HEK293 (cell line): ENCODE data around the gene TMEM151A.

ENCODE experiments used
- GFI1B ChIP-seq: fragments of 450-650 bp; formaldehyde crosslinking; IDR thresholded peaks from 2 replicates; pipeline ENCODE4 v1.5.1; 2016; ENCODE audit warnings: missing biosample characterization, missing genetic modification characterization
- GLIS2 ChIP-seq: fragments of 450-650 bp; formaldehyde crosslinking; IDR thresholded peaks from 2 replicates; pipeline ENCODE4 v1.5.1; 2016; ENCODE audit warnings: missing biosample characterization, missing genetic modification characterization
- IKZF3 ChIP-seq: fragments of 450-650 bp; IDR thresholded peaks from 2 replicates; pipeline ENCODE4 v1.5.0; 2018; ENCODE audit warnings: missing biosample characterization, mild to moderate bottlenecking, missing genetic modification characterization, moderate library complexity
- KLF16 ChIP-seq: fragments of 450-650 bp; formaldehyde crosslinking; IDR thresholded peaks from 2 replicates; pipeline ENCODE4 v1.5.1; 2017; ENCODE audit warnings: missing biosample characterization, missing genetic modification characterization
- KLF17 ChIP-seq: fragments of 450-650 bp; formaldehyde crosslinking; IDR thresholded peaks from 2 replicates; pipeline ENCODE4 v1.5.1; 2016; ENCODE audit warnings: missing biosample characterization, missing genetic modification characterization
- KLF7 ChIP-seq: fragments of 450-650 bp; formaldehyde crosslinking; IDR thresholded peaks from 2 replicates; pipeline ENCODE4 v1.5.1; 2016; ENCODE audit warnings: missing biosample characterization, missing genetic modification characterization, borderline replicate concordance
- SP7 ChIP-seq: fragments of 450-650 bp; formaldehyde crosslinking; IDR thresholded peaks from 2 replicates; pipeline ENCODE4 v1.5.1; 2016; ENCODE audit warnings: missing biosample characterization, missing genetic modification characterization
- ZBTB1 ChIP-seq: fragments of 450-650 bp; formaldehyde crosslinking; IDR thresholded peaks from 2 replicates; pipeline ENCODE4 v1.5.1; 2016; ENCODE audit warnings: missing biosample characterization, missing genetic modification characterization
- ZBTB17 ChIP-seq: fragments of 450-650 bp; formaldehyde crosslinking; IDR thresholded peaks from 2 replicates; pipeline ENCODE4 v1.5.1; 2016; ENCODE audit warnings: missing biosample characterization, missing genetic modification characterization
- ZBTB20 ChIP-seq: fragments of 450-650 bp; formaldehyde crosslinking; IDR thresholded peaks from 2 replicates; pipeline ENCODE4 v1.5.1; 2016; ENCODE audit warnings: missing biosample characterization, missing genetic modification characterization
- ZBTB6 ChIP-seq: fragments of 450-650 bp; formaldehyde crosslinking; IDR thresholded peaks from 2 replicates; pipeline ENCODE4 v1.5.1; 2017; ENCODE audit warnings: missing biosample characterization, missing genetic modification characterization
- ZIC2 ChIP-seq: fragments of 450-650 bp; formaldehyde crosslinking; IDR thresholded peaks from 2 replicates; pipeline ENCODE4 v1.5.1; 2016; ENCODE audit warnings: missing biosample characterization, missing genetic modification characterization
- ZNF148 ChIP-seq: fragments of 450-650 bp; formaldehyde crosslinking; IDR thresholded peaks from 2 replicates; pipeline ENCODE4 v1.5.0; 2017; ENCODE audit warnings: missing biosample characterization, missing genetic modification characterization, borderline replicate concordance
- ZNF2 ChIP-seq: fragments of 450-650 bp; formaldehyde crosslinking; IDR thresholded peaks from 2 replicates; pipeline ENCODE4 v1.5.1; 2016; ENCODE audit warnings: missing biosample characterization, missing genetic modification characterization
- ZNF211 ChIP-seq: fragments of 450-650 bp; formaldehyde crosslinking; IDR thresholded peaks from 2 replicates; pipeline ENCODE4 v1.5.1; 2016; ENCODE audit warnings: low read depth, missing biosample characterization, missing genetic modification characterization
- ZNF335 ChIP-seq: fragments of 450-650 bp; formaldehyde crosslinking; conservative IDR thresholded peaks from 2 replicates; pipeline ENCODE4 v1.5.1; 2016; ENCODE audit warnings: missing biosample characterization, missing genetic modification characterization
- ZNF391 ChIP-seq: fragments of 450-650 bp; formaldehyde crosslinking; IDR thresholded peaks from 2 replicates; pipeline ENCODE4 v1.5.1; 2016; ENCODE audit warnings: low read depth, missing biosample characterization, missing genetic modification characterization, borderline replicate concordance
- ZNF513 ChIP-seq: fragments of 450-650 bp; IDR thresholded peaks from 2 replicates; pipeline ENCODE4 v1.5.1; 2018; ENCODE audit warnings: missing biosample characterization, missing genetic modification characterization
- ZNF521 ChIP-seq: fragments of 450-650 bp; formaldehyde crosslinking; IDR thresholded peaks from 2 replicates; pipeline ENCODE4 v1.5.1; 2017; ENCODE audit warnings: missing biosample characterization, mild to moderate bottlenecking, missing genetic modification characterization
- ZNF704 ChIP-seq: fragments of 450-650 bp; formaldehyde crosslinking; IDR thresholded peaks from 2 replicates; pipeline ENCODE4 v1.5.1; 2016; ENCODE audit warnings: missing biosample characterization, missing genetic modification characterization
- ZNF792 ChIP-seq: fragments of 450-650 bp; formaldehyde crosslinking; IDR thresholded peaks from 2 replicates; pipeline ENCODE4 v1.5.1; 2016; ENCODE audit warnings: missing biosample characterization, missing genetic modification characterization
- TF ChIP-seq, protein P1 (sequence below): fragments of 450-650 bp; formaldehyde crosslinking; IDR thresholded peaks from 2 replicates; pipeline ENCODE4 v1.5.1; 2016; ENCODE audit warnings: missing biosample characterization, missing genetic modification characterization
- TF ChIP-seq, protein P2 (sequence below): fragments of 450-650 bp; formaldehyde crosslinking; optimal IDR thresholded peaks from 2 replicates; pipeline ENCODE3; 2016; ENCODE audit warnings: missing biosample characterization, mild to moderate bottlenecking, missing genetic modification characterization
- TF ChIP-seq, protein P3 (sequence below): fragments of 450-650 bp; formaldehyde crosslinking; IDR thresholded peaks from 2 replicates; pipeline ENCODE4 v1.5.1; 2016; ENCODE audit warnings: missing biosample characterization, missing genetic modification characterization

Gene TMEM151A

GRCh38 chr11:66289548-66290329, 2.0 kb upstream of the TMEM151A start (continued):
- no peak for TF ChIP-seq ZNF704
- TF ChIP-seq ZNF792: no peak
- TF ChIP-seq ZNF391 (tag by site-specific recombination): no peak
- TF ChIP-seq GFI1B: no peak
- no peak for TF ChIP-seq ZNF211 (tag by site-specific recombination)
- TF ChIP-seq ZBTB17 (tag by site-specific recombination): 0 out of 2 replicates have a peak, but pooled peaks have one; percentile 61
- TF ChIP-seq ZBTB1: no peak
- TF ChIP-seq, protein P1, sequence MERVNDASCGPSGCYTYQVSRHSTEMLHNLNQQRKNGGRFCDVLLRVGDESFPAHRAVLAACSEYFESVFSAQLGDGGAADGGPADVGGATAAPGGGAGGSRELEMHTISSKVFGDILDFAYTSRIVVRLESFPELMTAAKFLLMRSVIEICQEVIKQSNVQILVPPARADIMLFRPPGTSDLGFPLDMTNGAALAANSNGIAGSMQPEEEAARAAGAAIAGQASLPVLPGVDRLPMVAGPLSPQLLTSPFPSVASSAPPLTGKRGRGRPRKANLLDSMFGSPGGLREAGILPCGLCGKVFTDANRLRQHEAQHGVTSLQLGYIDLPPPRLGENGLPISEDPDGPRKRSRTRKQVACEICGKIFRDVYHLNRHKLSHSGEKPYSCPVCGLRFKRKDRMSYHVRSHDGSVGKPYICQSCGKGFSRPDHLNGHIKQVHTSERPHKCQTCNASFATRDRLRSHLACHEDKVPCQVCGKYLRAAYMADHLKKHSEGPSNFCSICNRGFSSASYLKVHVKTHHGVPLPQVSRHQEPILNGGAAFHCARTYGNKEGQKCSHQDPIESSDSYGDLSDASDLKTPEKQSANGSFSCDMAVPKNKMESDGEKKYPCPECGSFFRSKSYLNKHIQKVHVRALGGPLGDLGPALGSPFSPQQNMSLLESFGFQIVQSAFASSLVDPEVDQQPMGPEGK (tag by site-specific recombination): peak; percentile 15; the same call in 1 of the 2 replicates
- TF ChIP-seq, protein P2, sequence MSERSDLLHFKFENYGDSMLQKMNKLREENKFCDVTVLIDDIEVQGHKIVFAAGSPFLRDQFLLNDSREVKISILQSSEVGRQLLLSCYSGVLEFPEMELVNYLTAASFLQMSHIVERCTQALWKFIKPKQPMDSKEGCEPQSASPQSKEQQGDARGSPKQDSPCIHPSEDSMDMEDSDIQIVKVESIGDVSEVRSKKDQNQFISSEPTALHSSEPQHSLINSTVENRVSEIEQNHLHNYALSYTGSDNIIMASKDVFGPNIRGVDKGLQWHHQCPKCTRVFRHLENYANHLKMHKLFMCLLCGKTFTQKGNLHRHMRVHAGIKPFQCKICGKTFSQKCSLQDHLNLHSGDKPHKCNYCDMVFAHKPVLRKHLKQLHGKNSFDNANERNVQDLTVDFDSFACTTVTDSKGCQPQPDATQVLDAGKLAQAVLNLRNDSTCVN: no peak
- TF ChIP-seq SP7 (tag by site-specific recombination): peak; percentile 18; the same call in 1 of the 2 replicates
- no peak for TF ChIP-seq ZNF513 (tag by site-specific recombination)
- 0 out of 2 replicates have a peak, but pooled peaks have one; percentile 36 for TF ChIP-seq IKZF3 (tag by site-specific recombination)
- TF ChIP-seq ZNF335 (tag by site-specific recombination): peak; percentile 39
- TF ChIP-seq ZBTB6: no peak
- TF ChIP-seq ZNF2 (tag by site-specific recombination): 0 out of 2 replicates have a peak, but pooled peaks have one; percentile 27
- TF ChIP-seq, protein P3, sequence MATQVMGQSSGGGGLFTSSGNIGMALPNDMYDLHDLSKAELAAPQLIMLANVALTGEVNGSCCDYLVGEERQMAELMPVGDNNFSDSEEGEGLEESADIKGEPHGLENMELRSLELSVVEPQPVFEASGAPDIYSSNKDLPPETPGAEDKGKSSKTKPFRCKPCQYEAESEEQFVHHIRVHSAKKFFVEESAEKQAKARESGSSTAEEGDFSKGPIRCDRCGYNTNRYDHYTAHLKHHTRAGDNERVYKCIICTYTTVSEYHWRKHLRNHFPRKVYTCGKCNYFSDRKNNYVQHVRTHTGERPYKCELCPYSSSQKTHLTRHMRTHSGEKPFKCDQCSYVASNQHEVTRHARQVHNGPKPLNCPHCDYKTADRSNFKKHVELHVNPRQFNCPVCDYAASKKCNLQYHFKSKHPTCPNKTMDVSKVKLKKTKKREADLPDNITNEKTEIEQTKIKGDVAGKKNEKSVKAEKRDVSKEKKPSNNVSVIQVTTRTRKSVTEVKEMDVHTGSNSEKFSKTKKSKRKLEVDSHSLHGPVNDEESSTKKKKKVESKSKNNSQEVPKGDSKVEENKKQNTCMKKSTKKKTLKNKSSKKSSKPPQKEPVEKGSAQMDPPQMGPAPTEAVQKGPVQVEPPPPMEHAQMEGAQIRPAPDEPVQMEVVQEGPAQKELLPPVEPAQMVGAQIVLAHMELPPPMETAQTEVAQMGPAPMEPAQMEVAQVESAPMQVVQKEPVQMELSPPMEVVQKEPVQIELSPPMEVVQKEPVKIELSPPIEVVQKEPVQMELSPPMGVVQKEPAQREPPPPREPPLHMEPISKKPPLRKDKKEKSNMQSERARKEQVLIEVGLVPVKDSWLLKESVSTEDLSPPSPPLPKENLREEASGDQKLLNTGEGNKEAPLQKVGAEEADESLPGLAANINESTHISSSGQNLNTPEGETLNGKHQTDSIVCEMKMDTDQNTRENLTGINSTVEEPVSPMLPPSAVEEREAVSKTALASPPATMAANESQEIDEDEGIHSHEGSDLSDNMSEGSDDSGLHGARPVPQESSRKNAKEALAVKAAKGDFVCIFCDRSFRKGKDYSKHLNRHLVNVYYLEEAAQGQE (tag by site-specific recombination): peak; percentile 99
- 0 out of 2 replicates have a peak, but pooled peaks have one; percentile 16 for TF ChIP-seq KLF17 (tag by site-specific recombination)
- TF ChIP-seq KLF16: peak; percentile 40; the same call in 1 of the 2 replicates
- TF ChIP-seq ZIC2 (tag by site-specific recombination): peak; percentile 5; the same call in 1 of the 2 replicates
- TF ChIP-seq ZNF521 (tag by site-specific recombination): no peak
- TF ChIP-seq ZNF148 (tag by site-specific recombination): no peak
- no peak for TF ChIP-seq GLIS2 (tag by site-specific recombination)
- 0 out of 2 replicates have a peak, but pooled peaks have one; percentile 38 for TF ChIP-seq ZBTB20 (tag by site-specific recombination)
- TF ChIP-seq KLF7 (tag by site-specific recombination): no peak
